Activated CD4-positive, alpha-beta T cell treated with anti-CD3 and anti-CD28 coated beads, Interleukin-2, amount 10 ng/mL, durations not matched to agents 7 days and 5 days (primary cell): ENCODE results near the gene GNPAT. TPM values are rescaled to one million over a fixed set of nuclear protein-coding genes. Genes with fewer than 3 reads are reported as not detected.

Experiments used
- CTCF ChIA-PET: fragments of 350-600 bp; sonication (Branson Sonifier 250); formaldehyde crosslinking; loops from one replicate; lab custom pipeline; 2021; ENCODE audit warnings: antibody characterized with exemption; lab: Charles Lee
- POLR2A ChIA-PET: fragments of 350-600 bp; sonication (Branson Sonifier 250); formaldehyde crosslinking; loops from one replicate; lab custom pipeline; 2021; ENCODE audit warnings: antibody characterized with exemption; lab: Charles Lee
- DNase-seq: peaks from one replicate; pipeline ENCODE4 v3.0.0-alpha.2; 2020
- H3K27ac Mint-ChIP-seq: one replicate; pipeline ENCODE4 v1.8.0; 2021; ENCODE audit warnings: mild to moderate bottlenecking, moderate library complexity, mixed read lengths
- H3K27me3 Mint-ChIP-seq: one replicate; pipeline ENCODE4 v1.8.0; 2021; ENCODE audit warnings: mixed read lengths
- H3K36me3 Mint-ChIP-seq: one replicate; pipeline ENCODE4 v1.8.0; 2021; ENCODE audit warnings: low read depth, mixed read lengths
- H3K4me1 Mint-ChIP-seq: one replicate; pipeline ENCODE4 v1.8.0; 2021; ENCODE audit warnings: mixed read lengths
- H3K4me3 Mint-ChIP-seq: one replicate; pipeline ENCODE4 v1.8.0; 2021; ENCODE audit warnings: mild to moderate bottlenecking, moderate library complexity, mixed read lengths
- H3K9me3 Mint-ChIP-seq: one replicate; pipeline ENCODE4 v1.8.0; 2021; ENCODE audit warnings: mixed read lengths
- total RNA-seq, 2 experiments: library from RNA; stranded (reverse); gene quantifications; one replicate each; pipeline ENCODE4 v1.2.3, GENCODE V29; 2021

Gene GNPAT
- total RNA-seq = 10 to 100 TPM; 38.6 to 40.1 TPM

- Mint-ChIP-seq H3K27ac (peak within 1 kb of the TSS; percentile 91), H3K4me3 (peak within 1 kb of the TSS; percentile 94), H3K4me1 (peaks cover 49% of the 10 kb centered on the region), H3K27me3 (no peaks in the 10 kb centered on the region), H3K36me3 (peaks cover 44% of the 10 kb centered on the region), H3K9me3 (no peaks in the 10 kb centered on the region)
- DNase-seq = peak; percentile 90
- POLR2A ChIA-PET = interaction anchor here (1.3 kb wide), 1 partner anchor 97 kb away, joined by 5 read pairs; the partner anchor contains the start of genes EXOC8 and SPRTN
- CTCF ChIA-PET = interaction anchor here (0.5 to 1.6 kb wide), 9 partner anchors 9 to 1694 kb away, joined by 3 to 4 read pairs (median 3); no protein-coding TSS in a partner anchor
Measured at GRCh38 chr1:231240883-231241735, at the start of gene GNPAT. GNPAT (plus strand) TSS chr1:231241212; CDS start chr1:231241379, 167 bp downstream.

GRCh38 chr1:231192620-231193163, 48.3 kb upstream of the GNPAT start:
- Mint-ChIP-seq H3K4me3 (no peak overlapping the region), H3K27me3 (peaks cover 10% of the 10 kb centered on the region), H3K4me1 (no peaks in the 10 kb centered on the region), H3K27ac (no peak overlapping the region), H3K36me3 (no peaks in the 10 kb centered on the region), H3K9me3 (no peaks in the 10 kb centered on the region)
- ChIA-PET POLR2A (no interaction called here), CTCF (interaction anchor here (0.6 kb wide), 1 partner anchor 19 kb away, joined by 3 read pairs; no protein-coding TSS in a partner anchor)
- no peak for DNase-seq

- no peak for DNase-seq
- ChIA-PET POLR2A (interaction anchor here (0.5 kb wide), 1 partner anchor 16 kb away, joined by 3 read pairs; no protein-coding TSS in a partner anchor), CTCF (no interaction called here)
- H3K36me3 Mint-ChIP-seq = no peaks in the 10 kb centered on the region
- H3K4me1 Mint-ChIP-seq = no peaks in the 10 kb centered on the region
- peaks cover 5% of the 10 kb centered on the region for H3K27me3 Mint-ChIP-seq
- H3K27ac Mint-ChIP-seq = no peak overlapping the region
- no peak overlapping the region for H3K4me3 Mint-ChIP-seq
- no peaks in the 10 kb centered on the region for H3K9me3 Mint-ChIP-seq
Measured at GRCh38 chr1:231193710-231194340, 47.2 kb upstream of the GNPAT start.

GRCh38 chr1:231194476-231194842, 46.6 kb upstream of the GNPAT start:
- CTCF ChIA-PET = no interaction called here
- DNase-seq = no peak
- no peaks in the 10 kb centered on the region for H3K36me3 Mint-ChIP-seq
- H3K27ac Mint-ChIP-seq = no peak overlapping the region
- H3K27me3 Mint-ChIP-seq = peaks cover 5% of the 10 kb centered on the region
- H3K4me3 Mint-ChIP-seq = no peak overlapping the region
- POLR2A ChIA-PET = interaction anchor here (0.5 to 0.7 kb wide), 2 partner anchors 17 to 273 kb away, joined by 3 read pairs; no protein-coding TSS in a partner anchor
- H3K9me3 Mint-ChIP-seq = no peaks in the 10 kb centered on the region
- H3K4me1 Mint-ChIP-seq = no peaks in the 10 kb centered on the region

GRCh38 chr1:231194843-231195516, 46.0 kb upstream of the GNPAT start:
- CTCF ChIA-PET = no interaction called here
- H3K4me3 Mint-ChIP-seq = no peak overlapping the region
- H3K27me3 Mint-ChIP-seq = peaks cover 4% of the 10 kb centered on the region
- no peaks in the 10 kb centered on the region for H3K36me3 Mint-ChIP-seq
- DNase-seq = no peak
- H3K9me3 Mint-ChIP-seq = no peaks in the 10 kb centered on the region
- H3K27ac Mint-ChIP-seq = no peak overlapping the region
- H3K4me1 Mint-ChIP-seq = no peaks in the 10 kb centered on the region
- POLR2A ChIA-PET = interaction anchor here (0.7 kb wide), 1 partner anchor 273 kb away, joined by 3 read pairs; no protein-coding TSS in a partner anchor

GRCh38 chr1:231196307-231196706, 44.7 kb upstream of the GNPAT start:
- ChIA-PET CTCF (interaction anchor here (0.6 to 1.3 kb wide), 2 partner anchors 9 to 419 kb away, joined by 3 to 5 read pairs; no protein-coding TSS in a partner anchor), POLR2A (no interaction called here)
- H3K36me3 Mint-ChIP-seq = no peaks in the 10 kb centered on the region
- H3K4me3 Mint-ChIP-seq = no peak overlapping the region
- H3K4me1 Mint-ChIP-seq = no peaks in the 10 kb centered on the region
- no peak for DNase-seq
- peaks cover 3% of the 10 kb centered on the region for H3K27me3 Mint-ChIP-seq
- no peaks in the 10 kb centered on the region for H3K9me3 Mint-ChIP-seq
- H3K27ac Mint-ChIP-seq = no peak overlapping the region

GRCh38 chr1:231196728-231197127, 44.3 kb upstream of the GNPAT start:
- peaks cover 4% of the 10 kb centered on the region for H3K27me3 Mint-ChIP-seq
- H3K4me3 Mint-ChIP-seq = no peak overlapping the region
- POLR2A ChIA-PET = no interaction called here

GRCh38 chr1:231199868-231200267, 41.1 kb upstream of the GNPAT start:
- Mint-ChIP-seq H3K4me3 (no peak overlapping the region), H3K36me3 (no peaks in the 10 kb centered on the region), H3K27ac (no peak overlapping the region), H3K27me3 (peaks cover 5% of the 10 kb centered on the region), H3K4me1 (peaks cover 15% of the 10 kb centered on the region), H3K9me3 (no peaks in the 10 kb centered on the region)
- no peak for DNase-seq
- POLR2A ChIA-PET = no interaction called here
- CTCF ChIA-PET = interaction anchor here (0.5 kb wide), 1 partner anchor 362 kb away, joined by 3 read pairs; no protein-coding TSS in a partner anchor

More at GRCh38 chr1:231196728-231197127, 44.3 kb upstream of the GNPAT start:
- H3K9me3 Mint-ChIP-seq = no peaks in the 10 kb centered on the region
- H3K36me3 Mint-ChIP-seq = no peaks in the 10 kb centered on the region
- CTCF ChIA-PET = interaction anchor here (0.6 to 1.3 kb wide), 2 partner anchors 9 to 419 kb away, joined by 3 to 5 read pairs; no protein-coding TSS in a partner anchor
- peaks cover 4% of the 10 kb centered on the region for H3K4me1 Mint-ChIP-seq
- DNase-seq = no peak
- H3K27ac Mint-ChIP-seq = no peak overlapping the region

- H3K27me3 Mint-ChIP-seq = peaks cover 5% of the 10 kb centered on the region
- H3K36me3 Mint-ChIP-seq = no peaks in the 10 kb centered on the region
- H3K4me3 Mint-ChIP-seq = no peak overlapping the region
- ChIA-PET CTCF (no interaction called here), POLR2A (no interaction called here)
- no peak overlapping the region for H3K27ac Mint-ChIP-seq
- H3K9me3 Mint-ChIP-seq = no peaks in the 10 kb centered on the region
- no peak for DNase-seq
- H3K4me1 Mint-ChIP-seq = peaks cover 15% of the 10 kb centered on the region
Measured at GRCh38 chr1:231200388-231201031, 40.5 kb upstream of the GNPAT start.

GRCh38 chr1:231201375-231201978, 39.5 kb upstream of the GNPAT start:
- Mint-ChIP-seq H3K27ac (no peak overlapping the region), H3K9me3 (no peaks in the 10 kb centered on the region), H3K36me3 (no peaks in the 10 kb centered on the region), H3K27me3 (peaks cover 5% of the 10 kb centered on the region), H3K4me3 (no peak overlapping the region), H3K4me1 (peaks cover 15% of the 10 kb centered on the region)
- CTCF ChIA-PET = no interaction called here
- POLR2A ChIA-PET = no interaction called here
- no peak for DNase-seq

GRCh38 chr1:231201979-231202633, 38.9 kb upstream of the GNPAT start:
- DNase-seq = no peak
- Mint-ChIP-seq H3K36me3 (no peaks in the 10 kb centered on the region), H3K4me1 (peaks cover 15% of the 10 kb centered on the region), H3K27ac (no peak overlapping the region), H3K4me3 (no peak overlapping the region), H3K27me3 (peaks cover 5% of the 10 kb centered on the region), H3K9me3 (no peaks in the 10 kb centered on the region)
- CTCF ChIA-PET = interaction anchor here (1.0 kb wide), 1 partner anchor 13 kb away, joined by 3 read pairs; no protein-coding TSS in a partner anchor
- POLR2A ChIA-PET = no interaction called here
